K562 (cell line): ENCODE data around the gene DACT3. TPM values are rescaled to one million over a fixed set of nuclear protein-coding genes. Genes with fewer than 3 reads are reported as not detected.

ENCODE experiments used
- BRF1 ChIP-seq: IDR thresholded peaks from 3 replicates; pipeline ENCODE4 v1.6.1; 2011; ENCODE audit warnings: borderline replicate concordance, mild to moderate bottlenecking; ENCODE audit not compliant: insufficient read length; ENCODE audit errors: extremely low read depth
- DPF2 ChIP-seq: fragments of 450-650 bp; IDR thresholded peaks from 2 replicates; pipeline ENCODE4 v1.6.1; 2016
- MAZ ChIP-seq, 2 experiments: fragments of 450-650 bp in 1 of 2; sonication (generic) in 1 of 2; formaldehyde crosslinking; IDR thresholded peaks in 1 of 2; conservative IDR thresholded peaks in 1 of 2; 2 replicates each; pipeline versions ENCODE4 v1.4.0 to v1.5.0; 2020; ENCODE audit warnings: mild to moderate bottlenecking in 1 of 2, missing genetic modification reagents in 1 of 2
- RBBP5 ChIP-seq: fragments of 200-600 bp; sonication (generic); IDR thresholded peaks from 2 replicates; pipeline ENCODE4 v1.6.1; 2012; ENCODE audit warnings: borderline replicate concordance, mild to moderate bottlenecking, low read length, control low read depth, inconsistent platforms; ENCODE audit not compliant: insufficient read depth, poor library complexity, severe bottlenecking
- TCF7L2 ChIP-seq: fragments of 150-350 bp; IDR thresholded peaks from 2 replicates; pipeline ENCODE4 v1.6.1; 2016; ENCODE audit warnings: low read depth, mild to moderate bottlenecking, low read length, moderate library complexity
- TFAP4 ChIP-seq: sonication (generic); formaldehyde crosslinking; IDR thresholded peaks from 2 replicates; pipeline ENCODE4 v1.8.0; 2022; ENCODE audit warnings: missing genetic modification reagents, mild to moderate bottlenecking, moderate library complexity, borderline replicate concordance
- UBTF ChIP-seq, 2 experiments: IDR thresholded peaks; 2 replicates each; pipeline ENCODE4 v1.6.1; 2012; ENCODE audit warnings: improper control_type of control experiment in 2 of 2, low read depth in 2 of 2, low read length in 2 of 2, borderline replicate concordance in 1 of 2
- ZBTB9 ChIP-seq: fragments of 450-650 bp; formaldehyde crosslinking; IDR thresholded peaks from 2 replicates; pipeline ENCODE4 v1.4.0; 2020; ENCODE audit warnings: mild to moderate bottlenecking, moderate library complexity
- ZNF263 ChIP-seq: sonication (generic); formaldehyde crosslinking; IDR thresholded peaks from 2 replicates; pipeline ENCODE4 v1.8.0; 2022; ENCODE audit warnings: mild to moderate bottlenecking, missing genetic modification reagents, borderline replicate concordance
- ZNF780A ChIP-seq: fragments of 250-450 bp; sonication (Bioruptor Pico); IDR thresholded peaks from 2 replicates; pipeline ENCODE4 v1.5.0; 2021; ENCODE audit warnings: mild to moderate bottlenecking
- polyA plus RNA-seq, 8 experiments: library from polyadenylated mRNA; depleted of rRNA in 4 of 8; stranded (reverse) in 5 of 8; unstranded in 3 of 8; fragments of >200 nt; fragmentation: Nextera tagmentation in 2 of 8; fragmentation: Illumina TruSeq in 1 of 8; extraction: Ambion mirVana in 2 of 8; extraction: Trizol in 1 of 8; gene quantifications; 2 replicates each; pipeline versions ENCODE4 v1.2.1 to v1.2.3, GENCODE V29; 2011 to 2014; ENCODE audit warnings: inconsistent platforms in 1 of 8, missing spikeins in 1 of 8
- total RNA-seq, 7 experiments: library from RNA; depleted of rRNA in 6 of 7; stranded (reverse); fragments of >200 nt in 6 of 7; fragmentation: Illumina TruSeq in 2 of 7; extraction: Trizol in 2 of 7; gene quantifications; 2 replicates each; pipeline versions ENCODE4 v1.2.1 to v1.2.3, GENCODE V29; 2011 to 2021; ENCODE audit warnings: low replicate concordance in 1 of 7
- TF ChIP-seq, protein P1 (sequence below): sonication (generic); formaldehyde crosslinking; IDR thresholded peaks from 2 replicates; pipeline ENCODE4 v1.8.1; 2022; ENCODE audit warnings: missing genetic modification reagents
- TF ChIP-seq, protein P2 (sequence below): sonication (generic); formaldehyde crosslinking; IDR thresholded peaks from 2 replicates; pipeline ENCODE4 v1.8.1; 2023; ENCODE audit warnings: mild to moderate bottlenecking, missing genetic modification reagents

Gene DACT3
- total and polyA plus RNA-seq, 9 of the 15 experiments (the other 6 are each of a cell fraction or from before 2014, with no cell fraction given): 0.67 to 6.5 (median 3.5) TPM

GRCh38 chr19:46629546-46630025 lies 31.4 kb downstream of the DACT3 start (continued):
- TF ChIP-seq ZBTB9 (CRISPR knock-in tag) (peak; percentile 35; the same call in 1 of the 2 replicates), RBBP5 (peak; percentile 24), UBTF (IDR thresholded peaks at IDR 0.05; ENCODE audit: borderline replicate concordance in 1 of 2, low read depth in 2 of 2, low read length in 2 of 2) (0 out of 4 replicates have a peak, but pooled peaks of 1 of the 2 experiments have one; percentile 24), BRF1 (no peak), ZNF780A (no peak), MAZ (CRISPR knock-in tag; conservative IDR thresholded peaks at IDR 0.05 in 1 of 2, IDR thresholded peaks at IDR 0.05 in 1 of 2) (peak in 1 of 2 experiments; percentile 43; a peak in 1 of 4 replicates), TFAP4 (CRISPR knock-in tag) (peak; percentile 96), DPF2 (peak; percentile 46), TCF7L2 (no peak), ZNF263 (CRISPR knock-in tag) (peak; percentile 56; the same call in 1 of the 2 replicates)
- TF ChIP-seq, protein P1, sequence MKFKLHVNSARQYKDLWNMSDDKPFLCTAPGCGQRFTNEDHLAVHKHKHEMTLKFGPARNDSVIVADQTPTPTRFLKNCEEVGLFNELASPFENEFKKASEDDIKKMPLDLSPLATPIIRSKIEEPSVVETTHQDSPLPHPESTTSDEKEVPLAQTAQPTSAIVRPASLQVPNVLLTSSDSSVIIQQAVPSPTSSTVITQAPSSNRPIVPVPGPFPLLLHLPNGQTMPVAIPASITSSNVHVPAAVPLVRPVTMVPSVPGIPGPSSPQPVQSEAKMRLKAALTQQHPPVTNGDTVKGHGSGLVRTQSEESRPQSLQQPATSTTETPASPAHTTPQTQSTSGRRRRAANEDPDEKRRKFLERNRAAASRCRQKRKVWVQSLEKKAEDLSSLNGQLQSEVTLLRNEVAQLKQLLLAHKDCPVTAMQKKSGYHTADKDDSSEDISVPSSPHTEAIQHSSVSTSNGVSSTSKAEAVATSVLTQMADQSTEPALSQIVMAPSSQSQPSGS (CRISPR knock-in tag): no peak
- TF ChIP-seq, protein P2, sequence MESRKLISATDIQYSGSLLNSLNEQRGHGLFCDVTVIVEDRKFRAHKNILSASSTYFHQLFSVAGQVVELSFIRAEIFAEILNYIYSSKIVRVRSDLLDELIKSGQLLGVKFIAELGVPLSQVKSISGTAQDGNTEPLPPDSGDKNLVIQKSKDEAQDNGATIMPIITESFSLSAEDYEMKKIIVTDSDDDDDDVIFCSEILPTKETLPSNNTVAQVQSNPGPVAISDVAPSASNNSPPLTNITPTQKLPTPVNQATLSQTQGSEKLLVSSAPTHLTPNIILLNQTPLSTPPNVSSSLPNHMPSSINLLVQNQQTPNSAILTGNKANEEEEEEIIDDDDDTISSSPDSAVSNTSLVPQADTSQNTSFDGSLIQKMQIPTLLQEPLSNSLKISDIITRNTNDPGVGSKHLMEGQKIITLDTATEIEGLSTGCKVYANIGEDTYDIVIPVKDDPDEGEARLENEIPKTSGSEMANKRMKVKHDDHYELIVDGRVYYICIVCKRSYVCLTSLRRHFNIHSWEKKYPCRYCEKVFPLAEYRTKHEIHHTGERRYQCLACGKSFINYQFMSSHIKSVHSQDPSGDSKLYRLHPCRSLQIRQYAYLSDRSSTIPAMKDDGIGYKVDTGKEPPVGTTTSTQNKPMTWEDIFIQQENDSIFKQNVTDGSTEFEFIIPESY (CRISPR knock-in tag): peak; percentile 88
